ENCODE results near the gene FAM184A.

The FAM184A gene

GRCh38 chr6:118970866-118971265 is 107.6 kb downstream of the FAM184A start:
- no peaks in the 10 kb centered on the region for H3K9me3 ChIP-seq (ENCODE audit: control insufficient read depth, low read length)
- no peak overlapping the region for H3K4me3 ChIP-seq (ENCODE audit: insufficient read depth, low read depth, low read length)
- no peaks in the 10 kb centered on the region for H3K36me3 ChIP-seq (ENCODE audit: control insufficient read depth, insufficient read depth, low read length)
- no peaks in the 10 kb centered on the region for H3K4me1 ChIP-seq (ENCODE audit: control insufficient read depth, insufficient read depth, low read length)
- H3K27ac ChIP-seq (ENCODE audit: insufficient read depth, low read depth, low read length, poor library complexity, severe bottlenecking): no peak overlapping the region
- H3K27me3 ChIP-seq (ENCODE audit: control insufficient read depth, insufficient read depth, low read length, poor library complexity, severe bottlenecking): no peaks in the 10 kb centered on the region
- WGBS, 2 experiments: 98 to 100% methylated on average over 2 to 3 of the region's 3 CpGs

DNA sequence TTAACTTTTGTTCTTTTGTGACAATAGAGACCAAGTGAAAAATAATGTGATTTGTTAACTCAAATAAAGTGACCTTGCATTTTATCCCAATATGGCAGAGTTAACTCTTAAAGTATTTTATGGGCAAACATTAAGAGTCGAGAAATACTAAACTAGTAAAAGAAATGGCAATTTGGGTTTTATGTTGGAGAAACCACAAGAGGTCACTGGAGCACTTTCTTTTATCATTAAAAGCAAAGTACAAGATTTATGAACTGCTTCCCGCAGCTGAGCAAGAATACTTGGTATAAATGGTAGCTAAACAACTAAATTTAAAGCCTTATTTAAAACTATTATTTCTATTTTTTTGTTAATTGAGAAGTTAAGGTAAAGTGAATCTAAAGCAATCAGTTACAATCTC is 110.0 kb downstream of the FAM184A start:
- Histone ChIP-seq H3K36me3 (ENCODE audit: control insufficient read depth, insufficient read depth, low read length) (no peaks in the 10 kb centered on the region), H3K4me3 (ENCODE audit: insufficient read depth, low read depth, low read length) (no peak overlapping the region), H3K27ac (ENCODE audit: insufficient read depth, low read depth, low read length, poor library complexity, severe bottlenecking) (no peak overlapping the region), H3K9me3 (ENCODE audit: control insufficient read depth, low read length) (no peaks in the 10 kb centered on the region), H3K4me1 (ENCODE audit: control insufficient read depth, insufficient read depth, low read length) (no peaks in the 10 kb centered on the region), H3K27me3 (ENCODE audit: control insufficient read depth, insufficient read depth, low read length, poor library complexity, severe bottlenecking) (no peaks in the 10 kb centered on the region)
- WGBS, 2 experiments: 80 to 100% methylated on average over 1 of the region's 2 CpGs

DNA sequence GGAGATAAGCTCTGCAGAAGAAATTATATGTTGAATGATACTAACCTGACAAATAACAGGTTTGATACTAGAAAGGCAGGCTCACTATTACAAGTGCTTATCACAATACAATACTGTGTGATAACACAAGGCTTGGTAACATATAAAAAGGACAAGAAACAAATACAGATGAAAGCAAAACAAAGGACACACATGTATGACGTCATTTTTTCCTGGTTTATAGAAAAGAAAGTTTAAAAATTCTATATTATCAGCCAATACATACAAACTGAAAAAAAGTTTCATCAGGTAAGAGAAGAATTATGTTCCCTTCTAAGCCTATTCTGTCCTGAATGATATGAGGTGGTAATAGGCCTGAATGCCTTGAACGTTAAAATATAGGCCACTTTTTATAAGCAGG is 111.2 kb downstream of the FAM184A start:
- Histone ChIP-seq H3K9me3 (ENCODE audit: control insufficient read depth, low read length) (no peaks in the 10 kb centered on the region), H3K4me3 (ENCODE audit: insufficient read depth, low read depth, low read length) (no peak overlapping the region), H3K36me3 (ENCODE audit: control insufficient read depth, insufficient read depth, low read length) (no peaks in the 10 kb centered on the region), H3K27ac (ENCODE audit: insufficient read depth, low read depth, low read length, poor library complexity, severe bottlenecking) (no peak overlapping the region), H3K4me1 (ENCODE audit: control insufficient read depth, insufficient read depth, low read length) (no peaks in the 10 kb centered on the region), H3K27me3 (ENCODE audit: control insufficient read depth, insufficient read depth, low read length, poor library complexity, severe bottlenecking) (no peaks in the 10 kb centered on the region)
- WGBS, 2 experiments: 92 to 95% methylated on average over 1 of the region's 2 CpGs

DNA sequence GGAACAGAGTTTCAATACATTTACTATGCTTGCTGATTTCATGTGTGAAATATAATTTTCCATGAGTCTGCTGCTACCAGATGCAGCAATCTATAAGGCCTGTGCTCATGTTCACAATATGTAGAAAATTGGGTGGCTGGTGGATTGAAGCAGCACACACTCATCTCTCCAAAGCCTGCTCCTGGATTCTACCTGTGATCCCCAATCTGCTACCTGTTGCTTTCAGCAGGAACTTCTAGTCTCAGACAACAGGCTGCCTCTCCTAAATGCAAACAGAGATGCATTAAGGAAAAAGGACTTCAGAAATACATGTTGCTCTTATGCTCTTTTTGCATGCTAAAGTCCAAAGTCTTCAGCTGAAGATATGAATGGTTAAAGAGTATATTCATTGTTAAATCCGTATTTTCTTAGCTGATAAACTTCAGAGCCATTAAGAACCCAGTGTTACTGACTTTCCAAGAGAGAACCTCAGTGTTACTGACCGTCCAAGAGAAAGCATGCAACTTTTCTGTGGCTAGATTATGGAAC is 112.6 kb downstream of the FAM184A start:
- Histone ChIP-seq H3K36me3 (ENCODE audit: control insufficient read depth, insufficient read depth, low read length) (no peaks in the 10 kb centered on the region), H3K27me3 (ENCODE audit: control insufficient read depth, insufficient read depth, low read length, poor library complexity, severe bottlenecking) (no peaks in the 10 kb centered on the region), H3K27ac (ENCODE audit: insufficient read depth, low read depth, low read length, poor library complexity, severe bottlenecking) (no peak overlapping the region), H3K4me3 (ENCODE audit: insufficient read depth, low read depth, low read length) (no peak overlapping the region), H3K4me1 (ENCODE audit: control insufficient read depth, insufficient read depth, low read length) (no peaks in the 10 kb centered on the region), H3K9me3 (ENCODE audit: control insufficient read depth, low read length) (no peaks in the 10 kb centered on the region)
- 91 to 100% methylated on average over 2 of the region's 2 CpGs for WGBS, 2 experiments

GRCh38 chr6:118965371-118965770 is 113.1 kb downstream of the FAM184A start:
- Histone ChIP-seq H3K27ac (ENCODE audit: insufficient read depth, low read depth, low read length, poor library complexity, severe bottlenecking) (no peak overlapping the region), H3K4me1 (ENCODE audit: control insufficient read depth, insufficient read depth, low read length) (no peaks in the 10 kb centered on the region), H3K9me3 (ENCODE audit: control insufficient read depth, low read length) (no peaks in the 10 kb centered on the region), H3K36me3 (ENCODE audit: control insufficient read depth, insufficient read depth, low read length) (no peaks in the 10 kb centered on the region), H3K4me3 (ENCODE audit: insufficient read depth, low read depth, low read length) (no peak overlapping the region), H3K27me3 (ENCODE audit: control insufficient read depth, insufficient read depth, low read length, poor library complexity, severe bottlenecking) (no peaks in the 10 kb centered on the region)
- WGBS, 2 experiments: 91 to 97% methylated on average over 1 to 2 of the region's 3 CpGs

DNA sequence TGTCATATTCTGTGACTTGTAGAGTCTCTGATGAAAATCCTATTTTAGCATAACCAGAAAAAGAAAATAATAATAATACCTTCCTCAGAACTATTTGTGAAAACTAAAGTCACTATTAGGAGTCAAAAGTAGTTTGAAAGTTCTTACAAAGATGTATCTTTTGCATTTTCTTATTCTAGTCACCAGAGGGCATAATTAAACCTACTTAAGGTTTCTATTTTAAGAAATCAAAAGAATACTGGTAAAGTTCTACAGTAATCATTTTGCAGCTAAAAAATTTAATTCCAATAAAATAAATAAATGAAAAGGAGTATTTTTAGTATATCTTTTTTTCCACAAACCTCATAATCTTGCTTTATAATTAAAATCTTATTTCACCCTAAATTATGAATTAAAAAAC is 115.5 kb downstream of the FAM184A start:
- no peaks in the 10 kb centered on the region for H3K36me3 ChIP-seq (ENCODE audit: control insufficient read depth, insufficient read depth, low read length)
- no peaks in the 10 kb centered on the region for H3K27me3 ChIP-seq (ENCODE audit: control insufficient read depth, insufficient read depth, low read length, poor library complexity, severe bottlenecking)
- H3K4me3 ChIP-seq (ENCODE audit: insufficient read depth, low read depth, low read length): no peak overlapping the region
- H3K4me1 ChIP-seq (ENCODE audit: control insufficient read depth, insufficient read depth, low read length): no peaks in the 10 kb centered on the region
- no peak overlapping the region for H3K27ac ChIP-seq (ENCODE audit: insufficient read depth, low read depth, low read length, poor library complexity, severe bottlenecking)
- H3K9me3 ChIP-seq (ENCODE audit: control insufficient read depth, low read length): no peaks in the 10 kb centered on the region

- Histone ChIP-seq H3K4me1 (ENCODE audit: control insufficient read depth, insufficient read depth, low read length) (no peaks in the 10 kb centered on the region), H3K36me3 (ENCODE audit: control insufficient read depth, insufficient read depth, low read length) (no peaks in the 10 kb centered on the region), H3K4me3 (ENCODE audit: insufficient read depth, low read depth, low read length) (no peak overlapping the region), H3K27ac (ENCODE audit: insufficient read depth, low read depth, low read length, poor library complexity, severe bottlenecking) (no peak overlapping the region), H3K9me3 (ENCODE audit: control insufficient read depth, low read length) (no peaks in the 10 kb centered on the region), H3K27me3 (ENCODE audit: control insufficient read depth, insufficient read depth, low read length, poor library complexity, severe bottlenecking) (no peaks in the 10 kb centered on the region)
- WGBS, 2 experiments: 90 to 91% methylated on average over 4 of the region's 4 CpGs
Observed at GRCh38 chr6:118959903-118960302, 118.6 kb downstream of the FAM184A start.

GRCh38 chr6:118953391-118953790 is 125.1 kb downstream of the FAM184A start:
- 94 to 100% methylated on average over 1 of the region's 2 CpGs for WGBS, 2 experiments
- Histone ChIP-seq H3K9me3 (ENCODE audit: control insufficient read depth, low read length) (no peaks in the 10 kb centered on the region), H3K4me3 (ENCODE audit: insufficient read depth, low read depth, low read length) (no peak overlapping the region), H3K27ac (ENCODE audit: insufficient read depth, low read depth, low read length, poor library complexity, severe bottlenecking) (no peak overlapping the region), H3K36me3 (ENCODE audit: control insufficient read depth, insufficient read depth, low read length) (no peaks in the 10 kb centered on the region), H3K4me1 (ENCODE audit: control insufficient read depth, insufficient read depth, low read length) (no peaks in the 10 kb centered on the region), H3K27me3 (ENCODE audit: control insufficient read depth, insufficient read depth, low read length, poor library complexity, severe bottlenecking) (no peaks in the 10 kb centered on the region)

GRCh38 chr6:118952683-118953082 is 125.8 kb downstream of the FAM184A start:
- H3K36me3 ChIP-seq (ENCODE audit: control insufficient read depth, insufficient read depth, low read length): no peaks in the 10 kb centered on the region
- no peaks in the 10 kb centered on the region for H3K4me1 ChIP-seq (ENCODE audit: control insufficient read depth, insufficient read depth, low read length)
- H3K27ac ChIP-seq (ENCODE audit: insufficient read depth, low read depth, low read length, poor library complexity, severe bottlenecking): no peak overlapping the region
- H3K9me3 ChIP-seq (ENCODE audit: control insufficient read depth, low read length): no peaks in the 10 kb centered on the region
- H3K27me3 ChIP-seq (ENCODE audit: control insufficient read depth, insufficient read depth, low read length, poor library complexity, severe bottlenecking): no peaks in the 10 kb centered on the region
- WGBS, 2 experiments: 88 to 100% methylated on average over 1 to 2 of the region's 2 CpGs
- H3K4me3 ChIP-seq (ENCODE audit: insufficient read depth, low read depth, low read length): no peak overlapping the region

DNA sequence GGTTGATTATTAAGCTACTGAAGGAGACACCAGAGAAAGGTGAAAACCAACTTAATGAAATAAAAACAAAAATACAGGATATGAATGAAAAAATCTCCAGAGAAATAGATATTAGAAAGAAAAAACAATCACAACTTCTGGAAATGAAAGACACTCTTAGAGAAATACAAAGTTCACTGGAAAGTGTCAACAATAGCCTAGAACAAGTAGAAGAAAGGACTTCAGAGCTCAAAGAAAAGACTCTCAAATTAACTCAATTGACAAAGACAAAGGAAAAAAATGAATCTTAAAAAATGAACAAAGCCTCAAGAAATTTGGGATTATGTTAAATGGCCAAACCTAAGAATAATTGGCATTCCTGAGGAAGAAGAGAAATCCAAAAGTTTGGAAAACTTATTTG is 133.2 kb downstream of the FAM184A start:
- H3K36me3 ChIP-seq (ENCODE audit: control insufficient read depth, insufficient read depth, low read length): no peaks in the 10 kb centered on the region
- no peaks in the 10 kb centered on the region for H3K4me1 ChIP-seq (ENCODE audit: control insufficient read depth, insufficient read depth, low read length)
- H3K27me3 ChIP-seq (ENCODE audit: control insufficient read depth, insufficient read depth, low read length, poor library complexity, severe bottlenecking): no peaks in the 10 kb centered on the region
- H3K27ac ChIP-seq (ENCODE audit: insufficient read depth, low read depth, low read length, poor library complexity, severe bottlenecking): no peak overlapping the region
- no peaks in the 10 kb centered on the region for H3K9me3 ChIP-seq (ENCODE audit: control insufficient read depth, low read length)
- no peak overlapping the region for H3K4me3 ChIP-seq (ENCODE audit: insufficient read depth, low read depth, low read length)

DNA sequence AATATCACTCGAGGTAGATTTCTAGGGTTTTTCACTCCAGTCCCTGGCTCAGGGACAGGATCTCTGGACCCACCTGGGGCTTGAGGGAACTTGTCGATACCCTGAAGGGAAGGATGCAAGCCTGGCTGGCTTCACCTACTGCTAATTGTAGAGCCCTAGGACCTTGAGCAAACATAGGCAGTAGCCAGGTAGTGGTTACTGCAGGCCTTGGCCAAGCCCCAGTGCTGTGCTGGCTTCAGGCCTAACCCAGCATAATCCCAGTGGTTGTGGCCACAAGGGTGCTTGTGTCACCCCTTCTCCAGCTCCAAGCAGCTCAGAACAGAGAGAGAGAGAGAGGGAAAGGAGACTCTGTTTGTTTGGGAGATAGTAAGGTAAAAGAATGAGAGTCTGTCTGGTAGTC is 137.7 kb downstream of the FAM184A start:
- WGBS, 2 experiments: 94% methylated on average over 2 of the region's 2 CpGs
- Histone ChIP-seq H3K4me3 (ENCODE audit: insufficient read depth, low read depth, low read length) (no peak overlapping the region), H3K36me3 (ENCODE audit: control insufficient read depth, insufficient read depth, low read length) (no peaks in the 10 kb centered on the region), H3K27ac (ENCODE audit: insufficient read depth, low read depth, low read length, poor library complexity, severe bottlenecking) (no peak overlapping the region), H3K9me3 (ENCODE audit: control insufficient read depth, low read length) (no peaks in the 10 kb centered on the region), H3K27me3 (ENCODE audit: control insufficient read depth, insufficient read depth, low read length, poor library complexity, severe bottlenecking) (no peaks in the 10 kb centered on the region), H3K4me1 (ENCODE audit: control insufficient read depth, insufficient read depth, low read length) (peaks cover 3% of the 10 kb centered on the region)

Data from ectodermal cell (in vitro differentiated cells).